Gastrocnemius medialis (tissue), 4 donors: ENCODE data around the gene CPNE7.

Experiments used
- POLR2A ChIP-seq, 2 donors: fragments of 450-650 bp; IDR thresholded peaks; one replicate each; pipeline ENCODE4 v1.6.1; 2017; ENCODE audit warnings: antibody characterized with exemption in 2 of 2, mild to moderate bottlenecking in 2 of 2, moderate library complexity in 2 of 2
- TF ChIP-seq, protein P1 (sequence below), 5 experiments: fragments of 450-650 bp in 3 of 5; fragments of 200-600 bp in 2 of 5; sonication (generic) in 2 of 5; IDR thresholded peaks in 4 of 5; conservative IDR thresholded peaks in 1 of 5; 1 replicate in 4 of 5; 2 replicates in 1 of 5; pipeline ENCODE4 v1.5.1; 2016 to 2019; ENCODE audit warnings: antibody characterized with exemption in 5 of 5, mild to moderate bottlenecking in 3 of 5, moderate library complexity in 3 of 5

- TF ChIP-seq POLR2A (IDR thresholded peaks at IDR 0.05), result no peak
- TF ChIP-seq, protein P1, sequence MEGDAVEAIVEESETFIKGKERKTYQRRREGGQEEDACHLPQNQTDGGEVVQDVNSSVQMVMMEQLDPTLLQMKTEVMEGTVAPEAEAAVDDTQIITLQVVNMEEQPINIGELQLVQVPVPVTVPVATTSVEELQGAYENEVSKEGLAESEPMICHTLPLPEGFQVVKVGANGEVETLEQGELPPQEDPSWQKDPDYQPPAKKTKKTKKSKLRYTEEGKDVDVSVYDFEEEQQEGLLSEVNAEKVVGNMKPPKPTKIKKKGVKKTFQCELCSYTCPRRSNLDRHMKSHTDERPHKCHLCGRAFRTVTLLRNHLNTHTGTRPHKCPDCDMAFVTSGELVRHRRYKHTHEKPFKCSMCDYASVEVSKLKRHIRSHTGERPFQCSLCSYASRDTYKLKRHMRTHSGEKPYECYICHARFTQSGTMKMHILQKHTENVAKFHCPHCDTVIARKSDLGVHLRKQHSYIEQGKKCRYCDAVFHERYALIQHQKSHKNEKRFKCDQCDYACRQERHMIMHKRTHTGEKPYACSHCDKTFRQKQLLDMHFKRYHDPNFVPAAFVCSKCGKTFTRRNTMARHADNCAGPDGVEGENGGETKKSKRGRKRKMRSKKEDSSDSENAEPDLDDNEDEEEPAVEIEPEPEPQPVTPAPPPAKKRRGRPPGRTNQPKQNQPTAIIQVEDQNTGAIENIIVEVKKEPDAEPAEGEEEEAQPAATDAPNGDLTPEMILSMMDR (IDR thresholded peaks at IDR 0.05 in 4 of 5, conservative IDR thresholded peaks at IDR 0.05 in 1 of 5), result no peak
Observed at GRCh38 chr16:89624777-89625761, 49.5 kb downstream of the CPNE7 start.
